Measurements from ENCODE around the gene ALG14.
A peak's percentile ranks its signal among the peaks of the same experiment; 100 is the strongest.
"Not testable (repeated sequence)": the region's sequence is repeated elsewhere in the genome, so short reads cannot be mapped to it uniquely, and the experiment has no call there.

The ALG14 gene

DNA sequence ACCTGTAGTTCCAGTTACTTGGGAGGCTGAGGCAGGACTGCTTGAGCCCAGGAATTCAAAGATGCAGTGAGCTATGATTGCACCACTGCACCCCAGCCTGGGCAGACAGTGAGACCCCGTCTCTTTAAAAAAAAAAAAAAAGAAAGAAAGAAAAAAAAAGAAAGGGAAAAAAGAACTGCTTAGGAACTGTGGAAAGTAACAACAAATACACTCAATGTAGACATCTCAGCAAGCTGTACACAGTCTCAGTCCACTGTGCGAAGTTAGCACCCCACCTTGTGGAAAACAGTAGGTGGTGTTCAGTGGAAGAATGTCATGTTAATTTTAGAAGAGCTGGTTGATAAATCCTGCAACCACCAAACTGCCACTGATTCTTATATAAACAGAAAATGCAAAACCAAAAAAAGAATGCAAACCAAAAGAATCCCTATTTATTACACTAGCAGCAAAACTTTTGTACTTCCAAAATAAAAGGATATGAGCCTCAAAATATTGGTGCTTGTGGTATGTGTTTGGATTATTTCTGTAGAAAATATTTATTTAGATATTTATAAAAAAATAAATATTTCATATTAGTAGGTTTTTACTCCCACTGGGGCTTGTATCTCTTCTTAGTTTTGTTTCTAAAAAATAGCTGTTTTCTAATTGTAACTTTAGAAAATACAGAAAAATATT is 31.1 kb downstream of the ALG14 start:
- DNase-seq (ENCODE audit: low spot score): peak; percentile 71

DNA sequence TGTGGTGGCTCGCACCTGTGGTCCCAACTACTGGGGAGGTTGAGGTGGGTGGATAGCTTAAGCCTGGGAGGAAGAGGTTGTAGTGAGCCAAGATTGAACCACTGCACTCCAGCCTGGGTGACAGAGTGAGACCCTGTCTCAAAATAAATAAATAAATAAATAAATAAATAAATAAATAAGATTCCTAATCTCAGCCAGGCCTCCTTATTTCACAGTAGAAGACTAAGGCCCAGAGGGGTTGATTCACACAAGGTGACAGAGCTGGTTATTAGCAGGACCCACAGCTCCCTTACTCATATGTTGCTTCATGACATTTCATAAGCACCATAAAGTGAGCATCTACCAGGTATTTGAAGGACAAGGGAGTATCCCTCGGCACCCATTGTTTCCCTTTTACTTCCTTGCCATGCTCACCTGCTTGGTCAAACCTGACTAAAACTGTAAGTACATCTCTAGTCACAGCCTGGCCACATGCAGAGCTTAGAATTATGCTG is 32.7 kb downstream of the ALG14 start:
- DNase-seq (ENCODE audit: low spot score): no peak

DNA sequence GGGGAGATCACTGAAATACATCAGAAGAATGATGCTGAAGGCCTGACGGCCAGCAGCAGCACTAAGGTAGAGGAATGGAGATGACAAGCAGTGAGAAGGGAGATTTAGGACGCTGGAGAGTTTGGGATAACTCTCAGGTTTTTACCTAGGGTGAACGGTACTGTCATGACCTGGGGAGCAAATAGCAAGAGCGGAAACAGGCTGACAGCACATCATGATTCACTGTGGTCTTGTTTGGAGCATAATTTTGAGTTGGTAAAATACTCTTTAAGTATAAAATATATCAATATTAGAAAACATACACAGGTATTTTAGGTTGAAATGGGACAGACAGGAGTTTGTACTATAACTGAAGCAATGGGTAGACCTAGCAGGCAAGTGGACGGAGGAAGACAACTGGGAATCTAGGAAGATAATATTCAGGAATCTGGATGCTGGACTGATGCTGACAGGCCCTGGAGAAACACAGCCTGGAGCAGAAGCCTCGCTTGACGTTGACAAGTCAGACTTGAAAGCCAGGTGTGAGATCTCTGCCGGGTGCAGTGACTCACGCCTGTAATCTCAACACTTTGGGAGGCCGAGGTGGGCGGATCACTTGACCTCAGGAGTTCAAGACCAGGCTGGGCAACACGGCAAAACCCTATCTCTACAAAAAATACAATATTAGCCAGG is 33.3 kb downstream of the ALG14 start:
- no peak for DNase-seq (ENCODE audit: low spot score)

DNA sequence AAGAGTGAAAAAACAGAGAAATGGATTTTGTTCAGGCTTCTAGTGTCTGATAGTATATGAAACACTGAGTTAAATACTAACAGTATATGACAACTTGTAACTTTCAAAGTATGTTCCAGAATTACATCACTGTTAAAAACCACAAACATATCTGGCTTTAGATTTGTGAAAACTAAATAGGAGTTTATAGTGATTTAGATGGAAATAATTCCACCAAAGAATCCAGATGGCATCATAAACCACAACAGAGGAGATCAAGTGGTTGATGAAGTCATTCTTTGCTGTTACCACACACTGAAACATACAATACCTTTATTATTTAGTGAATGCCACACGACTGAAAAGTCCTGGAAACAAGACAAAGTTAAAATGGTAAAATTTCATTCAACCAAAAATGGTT is 37.2 kb downstream of the ALG14 start:
- no peak for DNase-seq (ENCODE audit: low spot score)

DNA sequence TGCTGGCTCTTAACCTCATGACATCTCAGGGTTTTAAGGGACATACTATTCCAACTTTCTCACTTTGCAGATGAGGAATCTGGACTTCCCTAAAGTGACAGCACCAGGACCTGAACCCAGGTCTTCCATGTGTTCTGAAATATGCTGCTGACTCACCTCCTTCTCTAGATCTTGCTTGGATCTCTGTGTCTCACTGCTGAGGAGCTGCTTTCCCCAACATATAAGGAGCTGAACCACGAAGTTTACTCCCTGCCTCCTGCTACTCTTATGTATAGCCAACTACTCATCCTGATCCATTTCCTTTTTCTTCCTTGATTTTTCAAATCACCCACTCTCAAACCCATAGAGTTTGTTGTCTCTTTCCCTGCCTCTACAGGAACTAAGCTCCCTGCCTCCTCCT is 38.2 kb downstream of the ALG14 start:
- DNase-seq (ENCODE audit: low spot score): no peak

DNA sequence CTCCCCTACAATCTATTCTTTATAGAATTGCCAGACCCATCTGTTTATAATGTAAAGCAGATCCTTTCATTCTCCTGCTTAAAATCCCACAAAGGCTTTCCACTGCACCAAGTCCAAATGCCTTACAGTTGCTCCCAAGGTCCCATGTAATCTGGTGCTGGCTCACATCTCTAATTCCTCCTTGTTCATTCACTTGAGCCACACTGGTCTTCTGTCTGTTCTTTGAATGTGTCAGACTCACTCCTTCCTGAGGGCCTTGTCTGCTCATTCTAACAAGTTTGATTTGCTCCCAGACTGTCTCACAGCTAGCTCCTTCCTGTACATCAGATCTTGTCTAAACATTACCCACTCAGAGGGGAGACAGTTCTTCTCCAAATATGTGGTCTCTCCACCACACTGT is 38.9 kb downstream of the ALG14 start:
- DNase-seq (ENCODE audit: low spot score): no peak

DNA sequence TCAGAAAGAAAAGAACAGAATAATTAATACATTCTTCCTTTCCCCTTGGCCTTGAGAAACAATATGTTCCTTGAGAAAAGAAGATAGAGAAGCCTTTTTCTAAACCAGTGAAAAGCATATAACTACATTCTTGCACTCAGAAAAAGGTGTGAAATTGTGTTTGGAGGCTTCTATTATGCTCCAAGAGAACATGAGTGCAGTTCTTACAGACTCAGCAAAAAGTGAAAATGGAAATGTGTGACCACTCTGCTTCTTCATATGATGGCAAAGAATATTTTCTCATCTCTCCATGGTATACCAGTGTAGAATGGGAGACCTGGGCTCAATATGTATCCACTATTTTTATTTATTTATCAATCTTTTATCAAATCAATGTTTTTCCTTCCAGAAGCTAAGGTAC is 43.2 kb downstream of the ALG14 start:
- DNase-seq (ENCODE audit: low spot score): no peak

DNA sequence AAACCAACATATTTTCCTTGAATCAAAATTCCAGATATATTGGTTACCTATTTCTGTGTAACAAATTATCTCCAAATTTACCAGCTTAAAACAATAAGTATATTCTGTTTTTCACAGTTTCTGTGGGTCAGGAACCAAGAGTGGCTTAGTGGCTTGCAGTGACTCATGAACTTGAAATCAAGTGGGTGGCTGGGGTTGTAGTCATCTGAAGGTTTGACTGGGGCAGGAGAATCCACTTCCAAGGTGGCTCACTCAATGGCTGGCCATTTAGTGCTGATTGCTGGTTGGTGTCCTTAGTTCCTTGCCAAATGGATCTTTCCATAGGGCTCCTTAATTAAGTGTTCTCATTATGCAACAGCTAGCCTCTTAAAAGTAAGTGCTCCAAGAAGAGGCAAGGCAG is 43.8 kb downstream of the ALG14 start:
- DNase-seq (ENCODE audit: low spot score): no peak

DNA sequence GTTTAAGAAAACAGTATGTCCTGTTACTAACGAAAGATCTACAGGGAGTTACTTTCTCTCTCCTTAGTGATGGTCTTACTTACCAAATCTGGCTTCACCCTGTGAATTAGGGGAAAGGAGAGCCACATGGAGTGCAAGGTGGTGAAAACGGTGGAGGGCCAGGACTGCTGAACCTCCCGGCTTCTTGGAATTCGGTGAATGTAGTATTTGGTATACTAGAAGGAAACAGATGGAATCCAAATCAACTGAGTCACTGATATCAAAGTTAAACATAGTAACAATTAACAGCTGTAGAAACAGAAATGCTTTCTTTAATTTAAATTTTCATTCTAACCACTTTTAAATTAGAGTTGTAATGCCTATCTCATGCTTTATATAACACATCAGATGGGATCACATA is 45.7 kb downstream of the ALG14 start:
- no peak for DNase-seq (ENCODE audit: low spot score)

DNA sequence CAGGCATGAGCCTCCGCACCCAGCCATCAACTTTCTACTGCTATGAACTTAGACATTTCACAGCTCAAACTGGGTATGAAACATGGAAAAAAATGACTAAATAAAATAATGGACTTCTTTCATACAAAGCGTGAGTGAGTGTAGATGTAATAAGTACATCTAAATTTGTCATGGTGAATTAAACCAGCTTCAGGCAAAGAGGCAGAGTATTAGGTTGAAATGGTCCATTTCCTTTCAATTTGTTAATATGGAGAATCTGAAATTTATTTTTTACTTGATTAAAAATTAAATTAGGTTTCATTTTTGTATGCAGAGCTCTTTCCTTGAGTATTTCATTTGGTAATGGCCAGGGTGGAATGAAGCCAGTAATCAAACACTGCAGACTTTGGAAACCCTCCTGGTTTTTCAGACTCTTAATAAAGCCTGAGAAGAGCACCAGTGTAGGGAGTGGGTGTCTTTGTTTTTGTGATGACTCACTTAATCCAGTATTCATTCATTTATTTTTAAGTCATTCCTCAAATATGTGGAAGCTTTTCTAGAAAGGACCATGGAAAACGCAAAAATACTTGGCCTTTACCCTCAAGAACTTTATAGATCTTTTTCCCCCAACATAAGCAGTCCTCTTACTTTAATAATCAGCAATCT is 49.2 kb downstream of the ALG14 start:
- no peak for DNase-seq (ENCODE audit: low spot score)

DNA sequence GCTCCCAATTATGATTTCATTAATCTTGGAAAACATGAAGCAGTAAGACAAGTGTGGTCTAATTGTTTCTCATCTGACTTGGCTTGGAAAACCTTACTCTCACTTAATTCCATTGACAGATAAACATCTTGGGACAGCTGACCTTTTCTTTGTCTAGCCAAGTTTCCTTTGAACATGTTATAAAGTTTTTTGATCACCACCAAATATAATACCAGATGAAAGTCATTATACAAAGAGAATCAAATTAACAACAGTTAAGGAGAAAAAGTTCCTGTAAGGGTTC is 50.2 kb downstream of the ALG14 start:
- DNase-seq (ENCODE audit: low spot score): no peak

DNA sequence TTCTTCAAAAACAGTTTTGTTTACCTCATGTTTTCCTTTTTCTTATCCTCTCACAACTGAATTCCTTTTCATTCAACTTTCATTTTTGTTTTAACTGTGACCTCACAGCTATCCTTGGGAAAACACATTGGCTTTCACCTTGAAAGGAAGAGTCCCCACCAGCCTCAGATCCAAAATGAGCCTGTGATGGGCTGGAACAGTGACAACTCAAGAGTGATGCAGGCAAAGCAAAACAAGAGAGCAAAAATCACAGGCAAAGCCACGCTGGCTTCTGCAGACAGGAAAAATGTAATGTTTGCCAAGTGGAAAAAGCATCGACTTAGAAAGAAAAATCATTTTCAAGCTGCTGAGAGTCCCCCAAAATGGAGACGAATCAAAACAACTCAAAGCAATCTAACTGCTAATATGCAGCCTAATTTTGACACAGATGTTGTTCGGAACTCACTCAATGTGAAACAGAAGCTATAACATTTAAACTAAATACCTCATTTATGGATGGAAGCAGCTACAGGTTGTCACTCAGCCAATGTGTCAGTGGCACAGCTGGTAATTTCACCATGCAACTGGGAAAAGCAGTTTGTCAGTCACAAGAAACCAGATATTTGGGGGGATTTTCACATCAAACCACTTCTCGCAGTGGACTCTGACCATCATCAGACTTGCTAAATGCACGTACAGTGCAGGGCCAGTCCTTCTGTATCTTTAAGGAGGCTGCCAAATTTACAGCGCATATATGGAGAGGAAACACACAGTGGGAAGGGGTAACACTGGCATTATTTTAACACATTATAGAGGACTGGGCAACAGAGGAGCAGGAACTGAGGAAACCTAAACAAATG is 50.7 kb downstream of the ALG14 start:
- no peak for DNase-seq (ENCODE audit: low spot score)

DNA sequence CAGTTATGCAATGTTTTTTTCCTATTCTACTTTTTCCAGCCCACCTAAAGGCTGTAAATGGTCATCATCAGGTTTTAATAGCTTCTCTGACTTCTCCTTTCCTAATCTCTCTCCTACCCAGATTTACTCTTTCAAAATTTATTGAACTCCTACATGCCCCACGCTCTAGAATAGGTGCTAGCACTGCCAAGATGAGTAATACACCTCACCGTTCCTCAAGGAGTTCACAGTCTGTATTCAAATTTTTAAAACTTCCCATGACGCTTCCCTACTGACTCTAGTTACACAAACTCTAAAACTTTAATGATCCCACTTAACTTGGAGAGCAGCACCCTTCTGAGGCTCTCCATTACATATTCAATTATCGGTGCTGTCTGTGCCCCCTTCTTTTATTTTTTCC is 51.6 kb downstream of the ALG14 start:
- DNase-seq (ENCODE audit: low spot score): no peak

DNA sequence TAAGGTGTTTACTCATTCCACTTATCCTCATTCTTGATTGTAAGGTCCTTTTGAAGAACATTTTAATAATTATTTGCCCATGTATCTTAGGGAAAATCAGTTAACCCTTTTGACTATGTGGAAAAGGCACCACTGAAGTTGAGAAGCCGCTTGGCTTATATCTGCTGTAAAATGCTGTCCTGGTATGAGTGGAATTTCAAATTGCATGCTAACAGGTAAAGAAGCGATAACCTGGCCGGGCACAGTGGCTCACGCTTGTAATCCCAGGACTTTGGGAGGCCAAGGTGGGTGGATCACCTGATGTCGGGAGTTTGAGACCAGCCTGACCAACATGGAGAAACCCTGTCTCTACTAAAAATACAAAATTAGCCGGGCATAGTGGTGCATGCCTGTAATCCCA is 53.3 kb downstream of the ALG14 start:
- DNase-seq (ENCODE audit: low spot score): not testable (repeated sequence)

DNA sequence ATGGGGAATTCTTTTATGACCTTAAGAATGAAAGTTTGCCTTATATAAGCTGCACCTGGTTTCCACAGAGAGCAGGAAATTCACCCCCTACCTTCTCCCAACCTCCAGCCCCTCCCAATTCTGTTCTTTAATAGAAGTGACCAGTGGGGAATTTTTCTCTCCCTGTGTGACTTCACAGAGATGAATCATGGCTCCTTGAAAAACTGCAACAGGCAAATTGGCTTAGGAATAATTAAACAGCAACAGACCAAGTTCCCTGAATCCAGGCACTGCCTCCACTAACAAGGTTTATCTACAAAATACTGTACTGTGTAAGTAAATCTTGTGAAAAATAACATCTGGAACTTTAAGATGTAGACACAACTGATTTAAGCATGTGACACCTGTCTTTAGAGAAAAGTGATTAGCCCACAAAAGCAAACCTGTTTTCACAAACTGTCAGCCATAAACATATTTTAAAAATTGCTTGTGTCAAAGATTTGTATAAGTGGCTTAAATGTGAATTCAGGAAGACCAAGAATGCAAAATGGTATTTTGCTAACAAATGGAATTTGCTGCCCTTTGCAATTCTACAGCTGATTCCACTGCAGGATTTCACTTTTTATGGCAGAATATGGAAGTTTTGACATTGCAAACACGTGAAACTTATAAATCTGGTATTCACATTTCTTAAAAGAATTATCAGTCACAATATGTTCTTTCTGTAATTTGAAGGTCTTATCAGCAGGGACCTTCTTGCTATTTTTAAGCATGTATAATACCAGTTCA is 54.0 kb downstream of the ALG14 start:
- no peak for DNase-seq (ENCODE audit: low spot score)

DNA sequence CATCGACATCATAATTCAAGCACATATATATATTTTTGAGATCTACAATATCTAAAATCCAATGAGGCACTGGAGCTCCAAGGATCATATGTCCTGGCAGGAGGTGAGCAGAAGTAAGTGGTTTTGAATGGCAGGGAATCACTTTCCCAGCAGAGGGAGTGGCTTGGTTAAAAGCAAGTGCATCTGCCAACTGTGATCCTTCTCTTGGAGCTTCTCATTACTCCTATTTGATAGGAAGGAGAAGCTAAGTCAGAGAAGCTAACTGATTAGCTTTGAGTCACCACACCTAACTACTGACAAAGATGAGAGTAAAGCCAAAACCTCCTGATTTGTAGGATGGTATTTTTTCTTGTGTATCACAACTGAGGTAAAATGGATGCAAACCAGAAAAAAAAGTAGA is 55.0 kb downstream of the ALG14 start:
- DNase-seq (ENCODE audit: low spot score): no peak

DNA sequence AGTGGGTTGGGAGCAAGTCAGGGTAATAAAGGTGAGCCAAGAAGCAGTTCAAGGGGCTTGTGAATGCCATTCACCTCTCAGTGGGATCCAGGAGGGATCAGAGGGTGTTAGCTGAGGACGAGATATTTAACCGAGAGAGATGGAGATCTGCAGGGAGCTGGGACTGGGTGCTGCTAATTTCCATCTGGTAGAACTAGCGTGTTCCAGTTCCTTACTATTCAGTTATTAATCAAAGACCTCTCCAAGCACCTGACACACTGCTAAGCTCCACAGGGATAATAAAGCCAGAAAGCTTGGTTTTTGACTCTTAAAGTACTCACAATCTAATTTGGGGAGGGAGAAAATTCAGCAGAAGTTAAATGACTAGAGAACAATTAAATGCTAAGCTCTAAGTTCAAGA is 57.7 kb downstream of the ALG14 start:
- DNase-seq (ENCODE audit: low spot score): no peak

DNA sequence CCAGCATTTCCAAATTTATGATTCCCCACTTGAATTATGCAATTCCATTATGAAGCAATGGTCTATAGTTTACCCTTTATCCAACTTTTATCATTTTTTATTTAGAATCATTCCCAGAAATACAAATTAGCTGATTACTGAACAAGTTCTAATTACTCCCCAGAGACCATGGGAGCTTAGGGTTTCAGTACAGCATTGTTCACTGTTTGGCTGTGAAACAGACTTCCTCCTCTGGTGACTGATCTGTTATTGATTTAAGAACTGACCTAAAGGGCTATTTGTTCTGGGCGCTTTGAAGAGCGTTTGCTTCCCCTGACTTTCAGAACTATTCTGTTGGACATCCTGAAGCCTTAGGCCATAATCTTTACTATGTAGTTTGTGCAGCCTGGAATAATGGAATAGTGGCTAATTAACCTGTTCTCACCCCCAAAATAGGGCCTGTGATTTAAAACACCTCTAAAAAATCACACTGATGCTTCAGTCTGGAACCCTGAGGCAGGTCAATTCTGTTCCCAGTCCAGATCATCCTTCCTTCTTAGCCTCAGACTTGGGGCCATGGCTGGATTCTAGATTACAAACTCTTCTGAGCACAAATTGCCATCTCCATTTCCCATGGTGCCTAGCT is 58.7 kb downstream of the ALG14 start:
- no peak for DNase-seq (ENCODE audit: low spot score)

DNA sequence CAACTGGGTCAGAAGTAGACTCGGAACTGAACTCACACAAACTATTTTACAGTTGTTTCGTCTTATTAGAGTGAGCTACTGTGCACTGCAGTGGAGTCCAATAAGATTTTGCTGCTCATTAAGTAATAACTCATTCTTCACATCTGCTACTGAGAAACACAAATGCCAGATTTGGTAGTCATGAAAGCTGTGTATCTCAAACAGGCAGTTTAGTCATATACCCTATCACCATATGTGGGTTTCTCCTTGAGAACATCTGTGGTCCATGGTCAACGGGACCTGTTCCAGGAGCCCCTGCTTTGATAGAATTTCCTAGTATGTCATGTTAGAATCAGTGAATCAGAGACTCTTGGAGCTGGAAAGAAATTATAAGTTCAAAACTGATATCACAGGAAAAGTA is 60.4 kb downstream of the ALG14 start:
- no peak for DNase-seq (ENCODE audit: low spot score)

DNA sequence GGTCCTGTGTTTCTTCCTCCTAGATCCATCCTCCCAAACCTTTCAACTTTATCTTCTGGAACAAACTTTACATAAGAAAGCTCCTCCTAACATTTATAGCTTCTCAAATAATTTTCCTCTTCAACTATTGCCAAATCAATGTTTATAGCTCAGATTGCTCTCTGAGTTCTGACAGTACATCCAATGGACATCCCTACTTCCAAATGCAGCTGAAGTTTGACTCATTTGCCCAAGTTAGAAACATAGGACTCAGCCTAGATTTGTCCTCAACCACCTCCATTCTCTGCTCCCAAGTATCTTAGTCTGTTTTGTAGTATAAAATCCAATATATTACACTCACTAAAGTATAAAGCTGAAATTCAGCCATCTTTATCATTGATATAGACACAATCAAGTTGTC is 62.6 kb downstream of the ALG14 start:
- no peak for DNase-seq (ENCODE audit: low spot score)

DNA sequence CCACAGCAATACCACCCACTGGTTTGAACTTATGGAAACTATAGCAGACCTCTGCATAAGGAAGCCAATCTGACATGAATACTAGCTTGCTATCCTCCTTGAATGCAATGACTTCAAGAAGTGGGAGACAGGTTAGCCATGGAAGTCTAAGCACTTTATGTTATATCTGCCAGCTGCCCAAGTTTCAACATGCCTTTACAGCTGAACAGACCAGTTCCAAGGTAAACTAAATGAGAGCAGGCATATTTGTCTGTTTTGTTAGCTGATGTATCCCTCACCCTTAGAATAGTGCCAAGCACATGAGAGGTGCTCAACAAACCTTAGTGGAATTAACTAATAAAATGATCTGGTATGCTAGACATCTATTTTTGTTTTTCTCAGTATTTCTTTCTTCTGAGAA is 65.1 kb downstream of the ALG14 start:
- no peak for DNase-seq (ENCODE audit: low spot score)

DNA sequence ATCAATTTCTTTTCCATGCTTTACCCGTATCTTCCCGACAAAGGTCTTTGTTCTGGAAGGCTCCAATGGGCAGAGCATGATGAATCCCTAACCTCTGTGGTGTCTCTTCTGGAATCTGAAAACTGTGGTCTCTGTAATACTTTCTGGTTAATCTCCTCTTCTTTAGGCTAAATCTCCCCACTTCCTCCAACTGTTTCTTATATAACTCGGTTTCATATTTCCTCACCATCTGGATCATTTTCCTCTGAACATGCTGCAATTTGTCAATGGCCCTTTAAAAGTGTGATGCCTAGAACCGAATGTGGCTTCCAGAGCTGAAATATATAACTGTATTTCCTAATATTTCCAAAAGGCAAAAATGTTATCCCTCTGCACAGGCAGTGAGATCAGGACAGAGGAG is 66.1 kb downstream of the ALG14 start:
- DNase-seq (ENCODE audit: low spot score): no peak

Data from NAMALWA (cell line).